A673 (cell line): ENCODE data around the gene GMDS. TPM values are rescaled to one million over a fixed set of nuclear protein-coding genes. Genes with fewer than 3 reads are reported as not detected.

Experiments
- BruUV-seq: library from RNA; stranded (reverse); fragments of 400-500 nt; replicated peaks from 2 replicates; lab custom pipeline; 2021; lab: Mats Ljungman, UMichigan
- CTCF ChIA-PET: fragments of 300-600 bp; sonication (Branson Sonifier 250); formaldehyde crosslinking; loops from one replicate; lab custom pipeline; 2022; ENCODE audit warnings: antibody characterized with exemption; lab: Charles Lee
- POLR2A ChIA-PET: fragments of 300-600 bp; sonication (Branson Sonifier 250); formaldehyde crosslinking; loops from one replicate; lab custom pipeline; 2022; ENCODE audit warnings: antibody characterized with exemption; ENCODE audit not compliant: low non-redundant PET; lab: Charles Lee
- DNase-seq: peaks from one replicate; pipeline ENCODE4 v3.0.0-alpha.2; 2015; ENCODE audit warnings: low spot score
- H3K27ac ChIP-seq: fragments of 200-600 bp; sonication (generic); 2 replicates; pipeline ENCODE4 v1.5.1; 2016; ENCODE audit warnings: mixed run types, low read depth, mild to moderate bottlenecking, mixed read lengths, antibody characterized with exemption, low read length; ENCODE audit not compliant: poor library complexity, severe bottlenecking
- H3K27me3 ChIP-seq: fragments of 200-600 bp; sonication (generic); replicated peaks from 2 replicates; pipeline ENCODE4 v1.6.1; 2017; ENCODE audit warnings: mixed run types, low read depth, mild to moderate bottlenecking, mixed read lengths, antibody characterized with exemption, low read length; ENCODE audit not compliant: insufficient read depth, poor library complexity
- H3K36me3 ChIP-seq: fragments of 200-600 bp; sonication (generic); 2 replicates; pipeline ENCODE4 v1.6.1; 2016; ENCODE audit warnings: mixed run types, mild to moderate bottlenecking, mixed read lengths, antibody characterized with exemption, low read length; ENCODE audit not compliant: insufficient read depth, poor library complexity, severe bottlenecking
- H3K4me1 ChIP-seq: fragments of 200-600 bp; sonication (generic); 2 replicates; pipeline ENCODE4 v1.6.1; 2017; ENCODE audit warnings: mixed run types, mild to moderate bottlenecking, mixed read lengths, antibody characterized with exemption, low read length; ENCODE audit not compliant: insufficient read depth, poor library complexity, severe bottlenecking
- H3K4me3 ChIP-seq: fragments of 200-600 bp; sonication (generic); 2 replicates; pipeline ENCODE4 v1.5.1; 2016; ENCODE audit warnings: low read depth, mixed run types, mild to moderate bottlenecking, mixed read lengths, low read length; ENCODE audit not compliant: poor library complexity, severe bottlenecking
- H3K9me3 ChIP-seq: fragments of 200-600 bp; sonication (generic); 2 replicates; pipeline ENCODE4 v1.6.1; 2016; ENCODE audit warnings: mixed run types, low read depth, mild to moderate bottlenecking, mixed read lengths, antibody characterized with exemption, low read length; ENCODE audit not compliant: poor library complexity, severe bottlenecking
- EZH2 ChIP-seq: fragments of 200-600 bp; sonication (generic); IDR thresholded peaks from 2 replicates; pipeline ENCODE4 v1.6.1; 2017; ENCODE audit warnings: borderline replicate concordance, low read depth, mild to moderate bottlenecking, mixed read lengths, antibody characterized with exemption, low read length; ENCODE audit not compliant: poor library complexity, severe bottlenecking
- intact Hi-C: fragments of 100-400 bp; cut with micrococcal nuclease; formaldehyde crosslinking; loops from one replicate; pipeline ENCODE4 v1.10.0; 2022; ENCODE audit not compliant: unreplicated experiment
- total RNA-seq: library from RNA; stranded (reverse); gene quantifications from 2 replicates; pipeline ENCODE4 v1.2.3, GENCODE V29; 2021
- TF ChIP-seq, protein P1 (sequence below): fragments of 300-800, 200-600 bp; sonication (generic); conservative IDR thresholded peaks from 2 replicates; pipeline ENCODE4 v1.5.1; 2017; ENCODE audit warnings: low read depth, mild to moderate bottlenecking, antibody characterized with exemption, low read length, moderate library complexity, mixed read lengths

The GMDS gene
- total RNA-seq, 1 experiment from 2014 or later: 15.2 TPM

DNA sequence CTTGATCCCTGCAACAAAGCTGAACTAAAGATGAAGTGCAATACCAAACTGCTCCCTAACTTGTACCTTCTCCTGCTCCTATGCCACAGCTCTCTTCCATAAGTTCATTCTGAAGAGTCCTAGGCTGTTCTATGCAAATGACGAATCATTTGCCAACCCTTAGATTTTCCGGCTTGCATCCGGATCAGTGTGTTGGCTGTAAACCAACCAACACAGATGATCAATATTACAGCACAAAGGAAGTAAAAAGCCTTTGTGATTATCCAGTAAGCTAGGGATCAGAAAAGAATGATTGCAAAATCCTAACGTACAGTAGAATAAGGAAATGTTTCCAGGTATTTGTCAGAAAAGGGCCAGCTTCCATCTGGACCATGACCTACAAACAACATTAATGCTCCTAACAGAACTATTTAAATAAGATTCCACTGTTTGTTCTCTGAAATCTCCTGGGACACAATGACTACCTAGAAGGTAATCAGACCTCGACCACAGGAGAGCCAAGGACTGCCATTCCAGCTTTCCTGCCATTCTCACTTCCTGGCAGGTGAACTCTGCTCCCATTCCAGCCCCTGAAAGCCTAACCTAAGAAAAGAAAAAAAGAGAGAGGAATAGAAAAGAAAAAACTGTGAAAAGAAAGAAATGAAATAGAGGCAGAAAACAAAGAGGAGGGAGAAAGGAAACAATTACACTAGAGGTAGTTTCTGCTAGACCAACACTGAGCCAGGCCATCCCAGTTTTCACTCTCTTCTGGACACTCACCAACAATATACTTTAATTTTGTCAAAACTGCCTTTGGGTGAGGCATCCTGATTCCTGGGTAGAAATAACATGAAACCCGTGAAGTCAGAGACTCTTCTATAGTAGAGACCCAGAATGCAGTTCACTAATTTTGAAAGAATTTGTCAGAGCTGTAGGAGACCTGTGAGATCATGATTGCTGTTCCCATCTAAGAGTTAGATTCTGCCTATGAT, 19.7 kb downstream of the GMDS start:
- ChIA-PET POLR2A (no interaction called here), CTCF (no interaction called here)
- intact Hi-C loops: no loop called here
- Histone ChIP-seq H3K27ac (no peak overlapping the region), H3K36me3 (no peaks in the 10 kb centered on the region), H3K9me3 (no peaks in the 10 kb centered on the region), H3K4me1 (no peaks in the 10 kb centered on the region), H3K27me3 (no peaks in the 10 kb centered on the region), H3K4me3 (no peak overlapping the region)
- BruUV-seq: no TSS peak
- no peak for DNase-seq
- TF ChIP-seq, protein P1, sequence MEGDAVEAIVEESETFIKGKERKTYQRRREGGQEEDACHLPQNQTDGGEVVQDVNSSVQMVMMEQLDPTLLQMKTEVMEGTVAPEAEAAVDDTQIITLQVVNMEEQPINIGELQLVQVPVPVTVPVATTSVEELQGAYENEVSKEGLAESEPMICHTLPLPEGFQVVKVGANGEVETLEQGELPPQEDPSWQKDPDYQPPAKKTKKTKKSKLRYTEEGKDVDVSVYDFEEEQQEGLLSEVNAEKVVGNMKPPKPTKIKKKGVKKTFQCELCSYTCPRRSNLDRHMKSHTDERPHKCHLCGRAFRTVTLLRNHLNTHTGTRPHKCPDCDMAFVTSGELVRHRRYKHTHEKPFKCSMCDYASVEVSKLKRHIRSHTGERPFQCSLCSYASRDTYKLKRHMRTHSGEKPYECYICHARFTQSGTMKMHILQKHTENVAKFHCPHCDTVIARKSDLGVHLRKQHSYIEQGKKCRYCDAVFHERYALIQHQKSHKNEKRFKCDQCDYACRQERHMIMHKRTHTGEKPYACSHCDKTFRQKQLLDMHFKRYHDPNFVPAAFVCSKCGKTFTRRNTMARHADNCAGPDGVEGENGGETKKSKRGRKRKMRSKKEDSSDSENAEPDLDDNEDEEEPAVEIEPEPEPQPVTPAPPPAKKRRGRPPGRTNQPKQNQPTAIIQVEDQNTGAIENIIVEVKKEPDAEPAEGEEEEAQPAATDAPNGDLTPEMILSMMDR: no peak
- TF ChIP-seq EZH2: no peak

DNA sequence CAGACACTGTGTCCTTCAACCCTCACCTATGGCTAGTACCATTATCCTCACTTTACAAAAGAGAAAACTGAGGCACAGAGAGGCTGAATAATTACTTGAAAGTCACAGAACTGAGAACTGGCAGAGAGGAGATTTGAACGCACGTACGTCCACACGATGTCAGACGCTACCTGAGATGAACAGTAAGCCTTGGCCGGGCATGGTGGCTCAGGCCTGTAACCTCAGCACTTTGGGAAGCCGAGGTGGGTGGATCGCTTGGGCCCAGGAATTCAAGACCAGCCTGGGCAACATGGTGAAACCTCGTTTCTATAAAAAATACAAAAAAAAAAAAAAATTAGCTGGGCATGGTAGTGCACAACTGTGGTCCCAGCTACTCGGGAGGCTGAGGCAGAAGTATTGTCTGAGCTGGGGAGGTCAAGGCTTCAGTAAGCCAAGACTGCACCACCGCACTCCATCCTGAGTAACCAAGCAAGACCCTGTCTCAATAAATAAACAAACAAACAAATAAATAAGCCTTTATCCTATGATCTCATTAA, 20.5 kb downstream of the GMDS start:
- Histone ChIP-seq H3K27me3 (no peaks in the 10 kb centered on the region), H3K36me3 (no peaks in the 10 kb centered on the region), H3K4me1 (no peaks in the 10 kb centered on the region), H3K4me3 (no peak overlapping the region), H3K27ac (no peak overlapping the region), H3K9me3 (no peaks in the 10 kb centered on the region)
- ChIA-PET CTCF (no interaction called here), POLR2A (no interaction called here)
- intact Hi-C loops: no loop called here
- TF ChIP-seq, protein P1: no peak
- TF ChIP-seq EZH2: no peak
- BruUV-seq: no TSS peak
- DNase-seq: no peak

DNA sequence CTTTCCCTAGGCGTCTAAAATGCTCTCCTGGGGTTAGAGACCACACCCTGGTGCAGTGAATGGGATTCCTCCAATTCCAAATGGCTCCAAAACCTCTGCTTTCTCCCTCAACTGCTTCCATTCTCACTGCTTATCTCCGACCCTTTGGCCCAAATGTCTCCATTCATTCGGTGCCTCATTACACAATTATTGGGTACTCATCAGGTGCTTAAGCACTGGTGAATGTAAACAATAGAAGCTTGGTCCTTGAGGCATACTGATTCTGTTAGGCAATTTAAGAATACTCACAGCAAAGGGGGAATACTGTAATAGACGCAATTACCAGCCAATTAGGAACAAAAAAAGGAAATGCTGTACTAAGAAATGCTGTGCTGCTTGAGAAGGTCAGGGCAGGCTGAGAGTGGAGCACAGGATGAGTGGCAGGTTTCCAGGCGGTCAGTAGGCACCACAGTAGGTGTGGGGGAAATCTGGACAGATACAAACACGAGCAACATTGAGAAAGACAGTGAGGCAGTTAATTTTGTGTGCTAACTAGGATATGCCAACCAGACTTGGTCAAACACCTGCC, 23.0 kb downstream of the GMDS start:
- BruUV-seq: no TSS peak
- CTCF ChIA-PET: no interaction called here
- intact Hi-C loops: no loop called here

More for the DNA sequence above, 23.0 kb downstream of the GMDS start:
- Histone ChIP-seq H3K36me3 (no peaks in the 10 kb centered on the region), H3K27me3 (no peaks in the 10 kb centered on the region), H3K4me3 (peak overlapping the region; percentile 34), H3K9me3 (no peaks in the 10 kb centered on the region), H3K27ac (no peak overlapping the region), H3K4me1 (no peaks in the 10 kb centered on the region)
- DNase-seq: no peak
- TF ChIP-seq, protein P1: no peak
- TF ChIP-seq EZH2: no peak
- POLR2A ChIA-PET: no interaction called here
